Endodermal cell (in vitro differentiated cells): ENCODE measurements around the gene ESYT3. TPM values are rescaled to one million over a fixed set of nuclear protein-coding genes. Genes with fewer than 3 reads are reported as not detected.

Source experiments
- DNase-seq: peaks from one replicate; pipeline ENCODE4 v3.0.0-alpha.2; 2017
- H3K27ac ChIP-seq: 2 replicates; pipeline ENCODE4 v1.5.1; 2013; ENCODE audit warnings: mild to moderate bottlenecking, low read depth, low read length, moderate library complexity
- H3K27me3 ChIP-seq: 2 replicates; pipeline ENCODE4 v1.6.1; 2013; ENCODE audit warnings: mild to moderate bottlenecking, low read length, moderate library complexity; ENCODE audit not compliant: insufficient read depth, control insufficient read depth, poor library complexity, severe bottlenecking
- H3K36me3 ChIP-seq: 2 replicates; pipeline ENCODE4 v1.7.0; 2013; ENCODE audit warnings: mild to moderate bottlenecking, low read length, moderate library complexity; ENCODE audit not compliant: control insufficient read depth, insufficient read depth
- H3K4me1 ChIP-seq: one replicate; pipeline ENCODE4 v1.7.0; 2013; ENCODE audit warnings: low read length; ENCODE audit not compliant: control insufficient read depth, insufficient read depth
- H3K4me3 ChIP-seq: 2 replicates; pipeline ENCODE4 v1.5.1; 2013; ENCODE audit warnings: mild to moderate bottlenecking, low read length, moderate library complexity
- H3K9ac ChIP-seq: 2 replicates; pipeline ENCODE4 v1.6.1; 2013; ENCODE audit warnings: mild to moderate bottlenecking, low read length, moderate library complexity; ENCODE audit not compliant: poor library complexity, severe bottlenecking; ENCODE audit errors: extremely low read depth
- H3K9me3 ChIP-seq: 2 replicates; pipeline ENCODE4 v1.6.1; 2013; ENCODE audit warnings: mild to moderate bottlenecking, low read length, moderate library complexity; ENCODE audit not compliant: control insufficient read depth
- H3K27ac Mint-ChIP-seq: 2 replicates; pipeline ENCODE4 v1.8.0; 2020; ENCODE audit warnings: mixed read lengths
- H3K27me3 Mint-ChIP-seq: 2 replicates; pipeline ENCODE4 v1.8.0; 2021; ENCODE audit warnings: mild to moderate bottlenecking, mixed read lengths; ENCODE audit not compliant: insufficient read depth
- H3K36me3 Mint-ChIP-seq: 2 replicates; pipeline ENCODE4 v1.8.0; 2020; ENCODE audit warnings: low read depth, mixed read lengths
- H3K4me1 Mint-ChIP-seq: 2 replicates; pipeline ENCODE4 v1.8.0; 2020; ENCODE audit warnings: mixed read lengths
- H3K4me3 Mint-ChIP-seq: 2 replicates; pipeline ENCODE4 v1.8.0; 2020; ENCODE audit warnings: mild to moderate bottlenecking, moderate library complexity, mixed read lengths
- H3K9me3 Mint-ChIP-seq: 2 replicates; pipeline ENCODE4 v1.8.0; 2020; ENCODE audit warnings: mild to moderate bottlenecking, mixed read lengths
- WGBS, 2 experiments: methylation state at CpG; one replicate each; pipeline versions ENCODE4 v1.1.5 to v1.1.7; 2013; ENCODE audit warnings: missing lambda C conversion rate in 2 of 2, mixed read lengths in 1 of 2; ENCODE audit not compliant: insufficient coverage in 1 of 2, insufficient read length in 1 of 2; 5-methylcytosine and 5-hydroxymethylcytosine counted together
- total RNA-seq, 2 donors: library from RNA; stranded (reverse); fragmentation: NEBNext Ultra II Directional in 1 of 2; extraction: Animal tissue kit (Norgen Biotek cat#: 25700) in 1 of 2; gene quantifications; 2 replicates in 1 of 2; 3 replicates in 1 of 2; pipeline ENCODE4 v1.2.1, GENCODE V29; 2021
- TF ChIP-seq, protein P1 (sequence below): fragments of 200-600 bp; sonication (generic); conservative IDR thresholded peaks from 2 replicates; pipeline ENCODE4 v1.5.0; 2021; ENCODE audit warnings: antibody characterized with exemption, mild to moderate bottlenecking

Gene ESYT3
- total RNA-seq, 2 donors from 2014 or later: 7.7 to 10.2 TPM

DNA sequence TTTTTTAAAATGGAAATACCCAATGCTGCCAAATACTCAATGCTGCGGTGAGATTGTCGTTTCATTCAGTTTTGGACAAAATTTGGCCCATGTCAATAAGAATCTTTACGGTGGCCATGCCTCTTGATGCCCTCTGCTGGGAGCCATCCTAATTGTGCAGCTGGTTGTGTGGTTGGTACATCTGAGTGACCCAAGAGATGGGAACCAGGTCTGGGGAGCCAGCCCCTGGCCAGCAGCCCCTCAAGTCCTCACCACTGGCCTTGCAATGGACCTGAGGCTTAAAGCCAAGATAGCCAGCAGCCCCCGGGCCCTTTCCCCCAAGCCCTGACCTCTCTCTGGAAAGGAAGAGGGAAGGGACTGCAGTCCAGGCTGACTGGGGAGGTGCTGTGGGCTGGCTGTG is 36.4 kb upstream of the ESYT3 start:
- DNase-seq: peak; percentile 38
- Histone ChIP-seq H3K27ac (no peak overlapping the region), H3K9ac (no peak overlapping the region), H3K36me3 (no peaks in the 10 kb centered on the region), H3K27me3 (no peaks in the 10 kb centered on the region), H3K4me3 (no peak overlapping the region), H3K9me3 (no peaks in the 10 kb centered on the region), H3K4me1 (no peaks in the 10 kb centered on the region)
- no peaks in the 10 kb centered on the region for H3K9me3 Mint-ChIP-seq
- no peak overlapping the region for H3K27ac Mint-ChIP-seq
- no peaks in the 10 kb centered on the region for H3K27me3 Mint-ChIP-seq
- peaks cover 5% of the 10 kb centered on the region for H3K4me1 Mint-ChIP-seq
- H3K36me3 Mint-ChIP-seq: peaks cover 3% of the 10 kb centered on the region
- TF ChIP-seq, protein P1, sequence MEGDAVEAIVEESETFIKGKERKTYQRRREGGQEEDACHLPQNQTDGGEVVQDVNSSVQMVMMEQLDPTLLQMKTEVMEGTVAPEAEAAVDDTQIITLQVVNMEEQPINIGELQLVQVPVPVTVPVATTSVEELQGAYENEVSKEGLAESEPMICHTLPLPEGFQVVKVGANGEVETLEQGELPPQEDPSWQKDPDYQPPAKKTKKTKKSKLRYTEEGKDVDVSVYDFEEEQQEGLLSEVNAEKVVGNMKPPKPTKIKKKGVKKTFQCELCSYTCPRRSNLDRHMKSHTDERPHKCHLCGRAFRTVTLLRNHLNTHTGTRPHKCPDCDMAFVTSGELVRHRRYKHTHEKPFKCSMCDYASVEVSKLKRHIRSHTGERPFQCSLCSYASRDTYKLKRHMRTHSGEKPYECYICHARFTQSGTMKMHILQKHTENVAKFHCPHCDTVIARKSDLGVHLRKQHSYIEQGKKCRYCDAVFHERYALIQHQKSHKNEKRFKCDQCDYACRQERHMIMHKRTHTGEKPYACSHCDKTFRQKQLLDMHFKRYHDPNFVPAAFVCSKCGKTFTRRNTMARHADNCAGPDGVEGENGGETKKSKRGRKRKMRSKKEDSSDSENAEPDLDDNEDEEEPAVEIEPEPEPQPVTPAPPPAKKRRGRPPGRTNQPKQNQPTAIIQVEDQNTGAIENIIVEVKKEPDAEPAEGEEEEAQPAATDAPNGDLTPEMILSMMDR: peak; percentile 32
- H3K4me3 Mint-ChIP-seq: no peak overlapping the region
- 93% methylated on average over 3 to 4 of the region's 4 CpGs for WGBS, 2 experiments

DNA sequence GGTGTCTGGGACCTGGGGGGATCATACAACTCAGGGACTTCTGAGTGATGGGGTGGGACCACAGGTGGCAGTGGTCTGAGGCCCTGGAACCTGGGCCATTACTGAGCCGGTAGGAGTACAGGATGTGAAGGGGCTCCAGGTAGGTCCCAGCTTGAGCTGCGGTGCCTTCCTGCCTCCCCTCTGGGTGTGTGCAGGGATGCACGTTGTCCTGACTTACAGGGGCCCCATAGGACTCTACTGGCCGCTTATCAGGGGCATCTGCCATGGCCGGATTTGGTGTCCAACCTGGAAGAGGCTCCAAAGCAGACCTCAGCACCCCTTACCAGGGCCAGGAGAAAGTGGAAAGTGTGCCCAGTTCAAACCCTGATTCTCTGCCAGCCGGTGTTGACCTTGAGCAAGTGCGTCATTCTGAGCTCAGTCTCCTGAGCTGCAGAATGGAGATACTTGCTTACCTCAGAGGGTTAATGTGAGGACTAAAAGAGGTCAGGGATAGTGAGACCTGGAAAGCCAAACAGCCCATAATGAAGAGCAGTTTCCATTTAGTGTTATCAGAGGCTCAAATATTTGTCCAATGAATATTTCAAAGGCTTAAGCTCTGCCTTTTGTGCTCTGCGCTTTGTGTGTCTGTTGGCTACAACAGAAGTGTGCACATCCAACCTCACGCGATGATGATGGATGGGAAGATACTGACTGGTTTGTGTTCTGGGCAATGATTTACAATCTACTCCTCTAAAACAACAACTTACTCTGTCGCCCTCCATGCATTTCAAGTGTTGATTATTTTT is 35.4 kb upstream of the ESYT3 start:
- Histone ChIP-seq H3K9me3 (no peaks in the 10 kb centered on the region), H3K36me3 (no peaks in the 10 kb centered on the region), H3K9ac (no peak overlapping the region), H3K27ac (no peak overlapping the region), H3K4me1 (no peaks in the 10 kb centered on the region), H3K4me3 (no peak overlapping the region), H3K27me3 (no peaks in the 10 kb centered on the region)
- Mint-ChIP-seq H3K4me3 (no peak overlapping the region), H3K9me3 (no peaks in the 10 kb centered on the region), H3K27me3 (no peaks in the 10 kb centered on the region), H3K36me3 (peaks cover 3% of the 10 kb centered on the region), H3K4me1 (peaks cover 5% of the 10 kb centered on the region), H3K27ac (no peak overlapping the region)
- WGBS, 2 experiments: 91 to 92% methylated on average over 5 to 11 of the region's 11 CpGs
- TF ChIP-seq, protein P1: no peak
- peak; percentile 24 for DNase-seq

DNA sequence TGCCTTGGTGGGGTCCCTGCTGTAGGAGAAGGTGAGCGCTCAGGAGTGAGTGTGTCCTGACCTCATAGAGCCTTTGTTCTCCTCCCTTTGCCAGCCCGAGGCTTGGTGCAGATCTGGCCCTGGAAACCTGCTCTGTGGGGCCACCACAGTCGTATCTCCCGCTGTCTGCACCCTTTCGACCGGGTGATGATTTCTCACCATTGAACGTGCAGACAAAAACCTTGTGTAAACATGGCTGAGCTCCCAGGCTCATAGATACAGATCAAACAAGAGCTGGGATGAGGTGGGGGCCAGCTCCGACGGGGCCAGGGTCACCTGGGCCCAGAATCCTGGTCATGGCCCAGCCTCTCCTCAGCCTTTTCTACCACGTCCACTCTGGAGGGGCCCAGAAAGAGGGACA is 34.6 kb upstream of the ESYT3 start:
- H3K9me3 ChIP-seq: no peaks in the 10 kb centered on the region
- WGBS, 2 experiments: 91% methylated on average over 10 of the region's 10 CpGs; no CpG with 5 or more reads in 1 of the 2 experiments
- peaks cover 11% of the 10 kb centered on the region for H3K36me3 Mint-ChIP-seq
- no peak overlapping the region for H3K4me3 Mint-ChIP-seq
- no peaks in the 10 kb centered on the region for H3K27me3 ChIP-seq
- H3K9me3 Mint-ChIP-seq: no peaks in the 10 kb centered on the region
- no peaks in the 10 kb centered on the region for H3K36me3 ChIP-seq
- H3K4me3 ChIP-seq: no peak overlapping the region
- TF ChIP-seq, protein P1: no peak
- DNase-seq: peak; percentile 19
- H3K27ac ChIP-seq: no peak overlapping the region
- H3K27me3 Mint-ChIP-seq: no peaks in the 10 kb centered on the region
- no peaks in the 10 kb centered on the region for H3K4me1 ChIP-seq
- no peak overlapping the region for H3K9ac ChIP-seq
- H3K4me1 Mint-ChIP-seq: peaks cover 5% of the 10 kb centered on the region
- H3K27ac Mint-ChIP-seq: no peak overlapping the region
